Endothelial cell of umbilical vein (primary cell): Measurements from ENCODE around the gene GPR78.

ENCODE experiments used
- EZH2 ChIP-seq: IDR thresholded peaks from 2 replicates; pipeline ENCODE4 v1.6.1; 2012; ENCODE audit warnings: borderline replicate concordance, low read depth, mild to moderate bottlenecking, moderate library complexity, low read length, inconsistent platforms; ENCODE audit not compliant: severe bottlenecking
- FOS ChIP-seq: IDR thresholded peaks from 2 replicates; pipeline ENCODE4 v1.6.1; 2011; ENCODE audit warnings: mild to moderate bottlenecking, low read length, moderate library complexity, borderline replicate concordance; ENCODE audit not compliant: insufficient read depth
- GATA2 ChIP-seq: IDR thresholded peaks from 2 replicates; pipeline ENCODE4 v1.7.0; 2011; ENCODE audit warnings: low read depth, mild to moderate bottlenecking, moderate library complexity, mixed read lengths, low read length; ENCODE audit not compliant: insufficient read length, insufficient read depth
- JUN ChIP-seq: IDR thresholded peaks from 2 replicates; pipeline ENCODE4 v1.6.1; 2011; ENCODE audit warnings: borderline replicate concordance, low read depth; ENCODE audit not compliant: insufficient read length, insufficient read depth
- MAX ChIP-seq: IDR thresholded peaks from 2 replicates; pipeline ENCODE4 v1.6.1; 2011; ENCODE audit not compliant: insufficient read depth, insufficient read length
- MYC ChIP-seq: IDR thresholded peaks from one replicate; pipeline ENCODE4 v1.6.1; 2011; ENCODE audit warnings: mild to moderate bottlenecking, low read depth, low read length
- POLR2A ChIP-seq: IDR thresholded peaks from 2 replicates; pipeline ENCODE4 v1.6.1; 2012; ENCODE audit warnings: low read depth, mild to moderate bottlenecking, control low read depth, low read length
- POLR2AphosphoS5 ChIP-seq: IDR thresholded peaks from 2 replicates; pipeline ENCODE4 v1.6.1; 2012; ENCODE audit warnings: low read depth, mild to moderate bottlenecking, control low read depth, low read length, moderate library complexity; ENCODE audit not compliant: insufficient read depth
- TF ChIP-seq, protein P1 (sequence below), 2 donors: IDR thresholded peaks; 1 replicate in 1 of 2; 2 replicates in 1 of 2; pipeline ENCODE4 v1.5.1; 2011; ENCODE audit warnings: low read length in 2 of 2, mild to moderate bottlenecking in 2 of 2, moderate library complexity in 2 of 2, control low read depth in 1 of 2, inconsistent platforms in 1 of 2, low read depth in 1 of 2; ENCODE audit not compliant: insufficient read depth in 1 of 2; ENCODE audit errors: extremely low read depth in 1 of 2

DNA sequence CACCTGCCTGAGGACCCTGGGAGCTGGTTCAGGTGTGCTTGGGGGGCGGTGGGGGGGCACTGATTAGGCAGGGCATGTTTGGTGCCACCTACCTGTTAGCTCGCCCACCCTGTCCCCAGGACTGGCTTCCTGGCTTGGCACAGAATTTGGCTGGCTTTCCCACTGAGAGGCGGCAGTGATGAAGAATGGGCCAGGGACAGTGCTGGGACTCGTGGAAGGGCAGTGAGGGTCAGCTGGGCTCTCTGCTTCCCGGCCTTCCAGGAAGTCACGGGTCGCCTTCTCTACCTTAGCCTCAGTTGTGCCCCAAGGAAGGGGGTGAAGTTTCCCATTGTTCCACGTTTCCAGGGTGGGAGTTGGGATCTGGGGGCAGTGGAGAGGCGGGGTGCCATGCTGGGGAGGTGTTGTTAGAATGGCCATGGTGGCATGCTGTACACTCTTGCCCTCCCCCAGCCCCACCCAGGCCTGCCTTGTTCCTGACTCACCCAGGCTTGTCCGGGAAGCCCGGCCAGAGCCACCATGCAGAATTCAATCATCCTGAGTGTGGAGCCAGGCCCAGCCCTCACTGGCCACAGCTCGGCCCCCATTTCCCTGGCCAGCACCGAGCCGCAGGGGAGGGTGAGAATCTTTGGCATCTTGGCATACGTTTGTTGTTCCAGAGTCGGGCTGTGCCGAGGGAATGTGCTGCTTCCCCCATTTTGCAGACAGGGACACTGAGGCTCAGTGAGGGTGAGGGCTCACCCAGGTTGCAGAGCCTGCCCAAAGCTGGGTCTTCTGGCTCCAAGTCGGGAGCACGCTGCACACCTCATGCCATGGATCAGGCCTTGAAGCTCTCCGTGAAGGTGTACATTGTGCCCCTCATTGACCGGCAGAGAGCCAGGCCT, 21.9 kb upstream of the GPR78 start:
- TF ChIP-seq EZH2 (no peak), POLR2A (no peak), MAX (no peak), POLR2AphosphoS5 (no peak), MYC (no peak), GATA2 (no peak), JUN (no peak), FOS (no peak)
- TF ChIP-seq, protein P1, sequence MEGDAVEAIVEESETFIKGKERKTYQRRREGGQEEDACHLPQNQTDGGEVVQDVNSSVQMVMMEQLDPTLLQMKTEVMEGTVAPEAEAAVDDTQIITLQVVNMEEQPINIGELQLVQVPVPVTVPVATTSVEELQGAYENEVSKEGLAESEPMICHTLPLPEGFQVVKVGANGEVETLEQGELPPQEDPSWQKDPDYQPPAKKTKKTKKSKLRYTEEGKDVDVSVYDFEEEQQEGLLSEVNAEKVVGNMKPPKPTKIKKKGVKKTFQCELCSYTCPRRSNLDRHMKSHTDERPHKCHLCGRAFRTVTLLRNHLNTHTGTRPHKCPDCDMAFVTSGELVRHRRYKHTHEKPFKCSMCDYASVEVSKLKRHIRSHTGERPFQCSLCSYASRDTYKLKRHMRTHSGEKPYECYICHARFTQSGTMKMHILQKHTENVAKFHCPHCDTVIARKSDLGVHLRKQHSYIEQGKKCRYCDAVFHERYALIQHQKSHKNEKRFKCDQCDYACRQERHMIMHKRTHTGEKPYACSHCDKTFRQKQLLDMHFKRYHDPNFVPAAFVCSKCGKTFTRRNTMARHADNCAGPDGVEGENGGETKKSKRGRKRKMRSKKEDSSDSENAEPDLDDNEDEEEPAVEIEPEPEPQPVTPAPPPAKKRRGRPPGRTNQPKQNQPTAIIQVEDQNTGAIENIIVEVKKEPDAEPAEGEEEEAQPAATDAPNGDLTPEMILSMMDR (IDR thresholded peaks at IDR 0.05; ENCODE audit: extremely low read depth in 1 of 2, insufficient read depth in 1 of 2, low read depth in 1 of 2, low read length in 2 of 2): no peak
